HCT116 (cell line): ENCODE data around the gene TBRG4. TPM values are rescaled to one million over a fixed set of nuclear protein-coding genes. Genes with fewer than 3 reads are reported as not detected.
A peak's percentile ranks its signal among the peaks of the same experiment; 100 is the strongest.

Source experiments
- ATAC-seq: fragments of 200-7000 bp; cut with Tn5 transposase; 2 replicates; pipeline ENCODE4 v1.9.1; 2020; ENCODE audit warnings: mild to moderate bottlenecking, moderate library complexity
- BruUV-seq: library from RNA; stranded (reverse); fragments of 400-500 nt; replicated peaks from 2 replicates; lab custom pipeline; 2021; lab: Mats Ljungman, UMichigan
- CTCF ChIA-PET: fragments of 300-600 bp; sonication (Branson Sonifier 250); formaldehyde crosslinking; loops from one replicate; lab custom pipeline; 2021; ENCODE audit warnings: antibody characterized with exemption; lab: Charles Lee
- POLR2A ChIA-PET: fragments of 300-600, 350-600 bp; sonication (Branson Sonifier 250); formaldehyde crosslinking; loops from one replicate; lab custom pipeline; 2021; ENCODE audit warnings: antibody characterized with exemption; lab: Charles Lee
- RAD21 ChIA-PET, 2 experiments: fragments of 300-600 bp; sonication (Branson Sonifier 250); formaldehyde crosslinking; loops; one replicate each; lab custom pipeline; 2023; ENCODE audit warnings: low total read pairs in 2 of 2; ENCODE audit not compliant: uncharacterized antibody in 2 of 2, unreplicated experiment in 2 of 2, low non-redundant PET in 1 of 2; lab: Charles Lee
- DNase-seq: peaks from one replicate; pipeline ENCODE4 v3.0.0-alpha.2; 2010; ENCODE audit warnings: low read depth, low spot score
- H2AFZ ChIP-seq: fragments of 200-600 bp; shearing (Covaris generic), sonication (generic); 2 replicates; pipeline ENCODE4 v1.6.1; 2017; ENCODE audit warnings: low read depth, mixed run types, mixed read lengths, antibody characterized with exemption, low read length; ENCODE audit not compliant: poor library complexity, severe bottlenecking
- H3K27ac ChIP-seq: 2 replicates; pipeline ENCODE4 v1.5.1; 2012; ENCODE audit warnings: low read depth, low read length
- H3K27me3 ChIP-seq: fragments of 200-600 bp; sonication (generic); 2 replicates; pipeline ENCODE4 v1.6.1; 2016; ENCODE audit warnings: mixed run types, low read length, mixed read lengths; ENCODE audit not compliant: insufficient read depth
- H3K36me3 ChIP-seq, 2 experiments: fragments of 200-500 bp in 1 of 2; fragments of 200-600 bp in 1 of 2; sonication (Bioruptor generic) in 1 of 2; sonication (generic) in 1 of 2; 2 replicates each; pipeline versions ENCODE4 v1.5.1 to v1.6.1; 2014 to 2016; ENCODE audit warnings: low read length in 2 of 2, inconsistent platforms in 1 of 2, mixed read lengths in 1 of 2, mixed run types in 1 of 2; ENCODE audit not compliant: insufficient read depth in 2 of 2, control insufficient read depth in 1 of 2
- H3K4me1 ChIP-seq, 2 experiments: fragments of 200-600 bp in 1 of 2; sonication (generic) in 1 of 2; 2 replicates each; pipeline versions ENCODE4 v1.5.1 to v1.6.1; 2012 to 2017; ENCODE audit warnings: low read length in 2 of 2, inconsistent platforms in 1 of 2, mild to moderate bottlenecking in 1 of 2, mixed read lengths in 1 of 2, mixed run types in 1 of 2, moderate library complexity in 1 of 2; ENCODE audit not compliant: insufficient read depth in 2 of 2, control insufficient read depth in 1 of 2
- H3K4me2 ChIP-seq: fragments of 200-600 bp; sonication (generic); 2 replicates; pipeline ENCODE4 v1.6.1; 2017; ENCODE audit warnings: mixed run types, low read length, mixed read lengths
- H3K4me3 ChIP-seq, 2 experiments: fragments of 200-600 bp in 1 of 2; sonication (generic) in 1 of 2; replicated peaks in 1 of 2; 2 replicates each; pipeline ENCODE4 v1.5.1; 2011 to 2016; ENCODE audit warnings: low read length in 2 of 2, control low read depth in 1 of 2, low read depth in 1 of 2, mild to moderate bottlenecking in 1 of 2, mixed read lengths in 1 of 2, mixed run types in 1 of 2
- H3K79me2 ChIP-seq: fragments of 200-600 bp; sonication (generic); 2 replicates; pipeline ENCODE4 v1.6.1; 2017; ENCODE audit warnings: mild to moderate bottlenecking, mixed run types, low read length, moderate library complexity, mixed read lengths; ENCODE audit not compliant: insufficient read depth
- H3K9ac ChIP-seq: fragments of 200-600 bp; sonication (generic); 2 replicates; pipeline ENCODE4 v1.6.1; 2016; ENCODE audit warnings: low read length, mixed read lengths
- H3K9me2 ChIP-seq: fragments of 200-600 bp; sonication (generic), shearing (Covaris generic); 2 replicates; pipeline ENCODE4 v1.6.1; 2017; ENCODE audit warnings: mixed run types, mild to moderate bottlenecking, moderate library complexity; ENCODE audit not compliant: insufficient read depth
- H3K9me3 ChIP-seq, 2 experiments: fragments of 200-500 bp in 1 of 2; fragments of 200-600 bp in 1 of 2; sonication (Bioruptor generic) in 1 of 2; sonication (generic) in 1 of 2; 2 replicates each; pipeline ENCODE4 v1.6.1; 2014 to 2017; ENCODE audit warnings: low read length in 2 of 2, mixed read lengths in 2 of 2, inconsistent platforms in 1 of 2, low read depth in 1 of 2, mild to moderate bottlenecking in 1 of 2, mixed run types in 1 of 2, moderate library complexity in 1 of 2; ENCODE audit not compliant: control insufficient read depth in 1 of 2, insufficient read depth in 1 of 2
- H4K20me1 ChIP-seq: fragments of 200-600 bp; sonication (generic), shearing (Covaris generic); 2 replicates; pipeline ENCODE4 v1.6.1; 2017; ENCODE audit warnings: mixed run types, mild to moderate bottlenecking, moderate library complexity; ENCODE audit not compliant: insufficient read depth
- POLR2A ChIP-seq: IDR thresholded peaks from 2 replicates; pipeline ENCODE4 v1.7.0; 2011; ENCODE audit warnings: borderline replicate concordance; ENCODE audit not compliant: insufficient read depth, insufficient read length; ENCODE audit errors: extremely low read depth
- SIN3A ChIP-seq: IDR thresholded peaks from 2 replicates; pipeline ENCODE4 v1.6.1; 2012; ENCODE audit warnings: low read depth
- YY1 ChIP-seq: IDR thresholded peaks from 2 replicates; pipeline ENCODE4 v1.6.1; 2011; ENCODE audit warnings: low read length, low read depth, moderate library complexity, mild to moderate bottlenecking; ENCODE audit not compliant: insufficient replicate concordance; ENCODE audit errors: extremely low read depth
- intact Hi-C: fragments of 100-400 bp; cut with micrococcal nuclease; formaldehyde crosslinking; loops from 2 replicates; pipeline ENCODE4 v1.10.0; 2022
- total RNA-seq: library from RNA; stranded (reverse); gene quantifications from one replicate; pipeline ENCODE4 v1.2.1, GENCODE V29; 2021; ENCODE audit not compliant: unreplicated experiment
- TF ChIP-seq, protein P1 (sequence below), 3 experiments: fragments of 200-600 bp in 1 of 3; sonication (generic) in 1 of 3; IDR thresholded peaks in 2 of 3; conservative IDR thresholded peaks in 1 of 3; 2 replicates each; pipeline ENCODE4 v1.5.1; 2012 to 2017; ENCODE audit warnings: low read depth in 2 of 3, low read length in 2 of 3, antibody characterized with exemption in 1 of 3, borderline replicate concordance in 1 of 3, control low read depth in 1 of 3, mild to moderate bottlenecking in 1 of 3, mixed read lengths in 1 of 3, mixed run types in 1 of 3, moderate library complexity in 1 of 3; ENCODE audit not compliant: insufficient read depth in 1 of 3
- TF ChIP-seq, protein P2 (sequence below): IDR thresholded peaks from 2 replicates; pipeline ENCODE4 v1.6.1; 2012

The TBRG4 gene
- total RNA-seq, 1 experiment from 2014 or later: 136 TPM

DNA sequence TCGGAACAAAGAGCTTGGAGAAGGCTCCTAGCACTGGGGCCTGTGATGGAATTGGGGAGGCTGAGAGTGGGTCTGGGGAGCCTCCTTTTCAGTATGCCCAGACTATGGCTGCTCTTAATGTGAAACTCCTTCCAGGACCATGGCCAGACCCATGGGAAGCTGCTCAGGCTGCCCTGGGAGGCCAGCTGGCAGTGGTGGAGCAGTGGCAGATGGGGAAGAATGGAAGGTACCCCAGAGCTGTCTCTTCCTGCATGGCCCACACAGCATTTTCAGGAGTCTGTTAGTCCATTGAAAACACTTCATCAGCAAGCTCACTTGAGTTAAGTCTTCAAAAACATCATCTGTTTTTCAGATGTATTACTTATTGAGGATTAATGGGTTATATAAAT, 41.2 kb downstream of the TBRG4 start:
- Histone ChIP-seq H3K9me3 (no peaks in the 10 kb centered on the region), H3K4me2 (no peak overlapping the region), H4K20me1 (no peaks in the 10 kb centered on the region), H3K9ac (no peak overlapping the region), H3K27me3 (no peaks in the 10 kb centered on the region), H3K9me2 (no peaks in the 10 kb centered on the region), H3K27ac (no peak overlapping the region), H2AFZ (no peak overlapping the region), H3K4me1 (peaks cover 12 to 20% of the 10 kb centered on the region in 2 experiments), H3K79me2 (peaks cover 4% of the 10 kb centered on the region; the same call in 1 of the 2 replicates), H3K36me3 (no peaks in the 10 kb centered on the region), H3K4me3 (no peak overlapping the region)
- CTCF ChIA-PET: no interaction called here
- ATAC-seq (no peak), DNase-seq (no peak)
- intact Hi-C loops: no loop called here
- RAD21 ChIA-PET: interaction anchor here in 1 of 2 experiments (0.7 kb wide), 1 partner anchor 40 kb away, joined by 3 read pairs; no protein-coding TSS in a partner anchor
- POLR2A ChIA-PET: no interaction called here
- TF ChIP-seq YY1: no peak
- no TSS peak for BruUV-seq

DNA sequence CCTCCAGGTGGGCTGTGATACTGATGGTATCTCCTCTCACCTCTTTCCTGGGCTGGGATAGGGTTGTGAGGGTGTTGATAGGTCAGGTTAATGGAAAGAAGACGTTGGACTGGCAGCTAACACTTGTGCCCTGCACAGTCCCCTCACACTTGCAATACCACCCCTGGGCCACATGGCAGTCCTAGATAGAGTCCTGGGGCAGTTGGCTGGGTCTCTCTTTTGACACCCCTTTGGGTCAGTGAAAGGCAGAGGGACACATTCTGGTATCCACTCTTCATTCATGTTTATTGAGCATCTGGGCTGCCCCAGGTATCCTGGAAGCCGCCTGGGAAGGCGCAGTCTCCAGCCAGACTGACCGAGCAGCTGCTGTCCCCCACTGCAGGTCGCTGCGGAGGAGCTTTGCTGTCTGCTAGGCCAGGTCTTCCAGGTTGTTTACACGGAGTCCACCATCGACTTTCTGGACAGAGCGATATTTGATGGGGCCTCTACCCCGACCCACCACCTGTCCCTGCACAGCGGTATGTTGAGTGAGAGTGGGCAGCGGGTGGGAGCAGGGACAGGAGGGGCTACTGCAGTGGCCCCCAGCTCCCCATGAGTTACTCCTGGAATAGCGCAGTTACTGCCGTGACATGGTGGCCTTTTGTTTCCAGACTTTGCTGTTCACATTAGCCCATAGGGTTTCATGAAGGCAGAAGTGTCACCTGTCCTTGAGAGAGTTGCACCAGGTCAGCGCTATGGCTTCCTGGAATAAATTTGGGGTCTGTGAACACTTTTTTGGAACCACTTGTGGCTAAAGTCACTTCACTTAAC, 41.8 kb downstream of the TBRG4 start:
- H4K20me1 ChIP-seq: no peaks in the 10 kb centered on the region
- no peaks in the 10 kb centered on the region for H3K9me3 ChIP-seq
- TF ChIP-seq YY1 (no peak), POLR2A (no peak), SIN3A (no peak)
- TF ChIP-seq, protein P1, sequence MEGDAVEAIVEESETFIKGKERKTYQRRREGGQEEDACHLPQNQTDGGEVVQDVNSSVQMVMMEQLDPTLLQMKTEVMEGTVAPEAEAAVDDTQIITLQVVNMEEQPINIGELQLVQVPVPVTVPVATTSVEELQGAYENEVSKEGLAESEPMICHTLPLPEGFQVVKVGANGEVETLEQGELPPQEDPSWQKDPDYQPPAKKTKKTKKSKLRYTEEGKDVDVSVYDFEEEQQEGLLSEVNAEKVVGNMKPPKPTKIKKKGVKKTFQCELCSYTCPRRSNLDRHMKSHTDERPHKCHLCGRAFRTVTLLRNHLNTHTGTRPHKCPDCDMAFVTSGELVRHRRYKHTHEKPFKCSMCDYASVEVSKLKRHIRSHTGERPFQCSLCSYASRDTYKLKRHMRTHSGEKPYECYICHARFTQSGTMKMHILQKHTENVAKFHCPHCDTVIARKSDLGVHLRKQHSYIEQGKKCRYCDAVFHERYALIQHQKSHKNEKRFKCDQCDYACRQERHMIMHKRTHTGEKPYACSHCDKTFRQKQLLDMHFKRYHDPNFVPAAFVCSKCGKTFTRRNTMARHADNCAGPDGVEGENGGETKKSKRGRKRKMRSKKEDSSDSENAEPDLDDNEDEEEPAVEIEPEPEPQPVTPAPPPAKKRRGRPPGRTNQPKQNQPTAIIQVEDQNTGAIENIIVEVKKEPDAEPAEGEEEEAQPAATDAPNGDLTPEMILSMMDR (IDR thresholded peaks at IDR 0.05 in 2 of 3, conservative IDR thresholded peaks at IDR 0.05 in 1 of 3; ENCODE audit: borderline replicate concordance in 1 of 3, insufficient read depth in 1 of 3, low read depth in 2 of 3, low read length in 2 of 3): peak in 2 of 3 experiments; percentile 15 to 21; a peak in 2 of 6 replicates
- TF ChIP-seq, protein P2, sequence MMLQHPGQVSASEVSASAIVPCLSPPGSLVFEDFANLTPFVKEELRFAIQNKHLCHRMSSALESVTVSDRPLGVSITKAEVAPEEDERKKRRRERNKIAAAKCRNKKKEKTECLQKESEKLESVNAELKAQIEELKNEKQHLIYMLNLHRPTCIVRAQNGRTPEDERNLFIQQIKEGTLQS: no peak
- TF ChIP-seq, all 23 proteins: peak for 1
- peaks cover 12 to 20% of the 10 kb centered on the region in 2 experiments for H3K4me1 ChIP-seq
- ChIA-PET RAD21 (interaction anchor here in 1 of 2 experiments (0.7 kb wide), 1 partner anchor 41 kb away, joined by 3 read pairs; no protein-coding TSS in a partner anchor), CTCF (no interaction called here), POLR2A (no interaction called here)
- H2AFZ ChIP-seq: no peak overlapping the region
- intact Hi-C loops: no loop called here
- DNase-seq: no peak
- peaks cover 4% of the 10 kb centered on the region; the same call in 1 of the 2 replicates for H3K79me2 ChIP-seq
- H3K9me2 ChIP-seq: no peaks in the 10 kb centered on the region
- H3K4me3 ChIP-seq: no peak overlapping the region
- no peaks in the 10 kb centered on the region for H3K27me3 ChIP-seq
- H3K4me2 ChIP-seq: no peak overlapping the region
- peak; percentile 48; the same call in 1 of the 2 replicates for ATAC-seq
- no peak overlapping the region for H3K27ac ChIP-seq
- no peak overlapping the region for H3K9ac ChIP-seq
- BruUV-seq: no TSS peak
- H3K36me3 ChIP-seq: no peaks in the 10 kb centered on the region
